GM04504 (cell line): ENCODE results near the gene C10orf53.
"Not testable (repeated sequence)": the region's sequence is repeated elsewhere in the genome, so short reads cannot be mapped to it uniquely, and the experiment has no call there.

Source experiments
- DNase-seq: peaks from one replicate; pipeline ENCODE4 v3.0.0-alpha.2; 2012; ENCODE audit warnings: low read depth

Gene C10orf53

DNA sequence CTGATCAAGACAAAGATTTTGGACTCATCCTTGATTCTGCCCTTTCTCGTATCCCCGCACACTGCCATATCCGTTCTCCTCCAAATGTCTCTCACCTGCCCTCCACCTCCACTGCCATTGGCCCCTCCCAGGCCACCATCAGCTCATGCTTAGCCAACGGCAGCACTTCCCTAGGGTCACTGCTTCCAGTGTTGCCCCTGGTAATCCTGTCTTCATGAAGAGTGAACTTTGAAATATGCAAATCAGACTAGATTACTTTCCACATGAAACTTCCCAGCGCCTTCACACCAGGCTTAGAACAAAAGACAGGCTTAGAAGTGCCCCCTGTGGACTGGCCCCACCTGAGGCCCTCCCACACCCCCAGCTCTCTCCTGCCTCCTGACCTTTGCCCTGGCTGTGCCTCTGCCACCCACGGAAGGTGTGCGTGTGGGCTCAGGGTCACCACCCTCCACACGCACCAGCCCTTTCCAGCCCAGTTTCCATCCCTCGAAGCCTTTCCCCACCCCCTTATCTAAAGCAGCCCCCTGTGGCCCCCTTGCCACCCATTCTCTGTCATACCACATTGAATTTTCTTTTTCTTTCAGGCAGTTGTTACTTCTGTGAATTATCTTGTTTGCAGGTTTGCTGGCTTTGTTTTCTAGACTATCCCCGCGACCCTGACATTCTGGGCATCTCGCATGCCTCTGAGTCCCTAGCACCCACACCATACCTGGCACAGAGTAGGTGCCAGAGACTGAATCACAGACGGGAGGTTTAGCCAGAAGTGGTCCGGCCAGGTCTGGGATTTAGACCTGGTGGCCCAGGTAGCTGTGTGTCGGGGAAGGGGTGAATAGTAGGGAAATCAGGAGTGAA lies 26.8 kb upstream of the C10orf53 start:
- DNase-seq: no peak

GRCh38 chr10:49653273-49653929 lies 26.1 kb upstream of the C10orf53 start:
- DNase-seq: no peak

GRCh38 chr10:49654036-49654693 lies 25.3 kb upstream of the C10orf53 start:
- no peak for DNase-seq

DNA sequence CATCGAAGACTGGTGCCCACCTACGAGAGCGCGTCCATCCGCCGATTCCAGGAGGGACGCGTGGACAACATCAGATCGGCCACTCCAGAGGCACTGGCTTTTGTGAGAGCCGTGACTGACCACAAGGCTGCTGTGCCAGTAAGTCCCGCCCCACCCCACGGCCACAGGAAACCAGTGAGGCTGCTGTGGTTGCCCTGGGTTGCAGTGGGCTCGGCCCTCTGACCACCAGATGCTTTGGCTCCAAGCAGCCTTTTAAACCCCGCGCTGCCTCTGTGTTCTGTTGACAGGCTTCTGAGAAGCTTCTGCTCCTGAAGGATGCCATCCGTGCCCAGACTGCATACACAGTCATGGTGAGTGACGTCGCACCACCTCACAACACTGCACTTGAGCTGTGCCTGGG lies 24.4 kb upstream of the C10orf53 start:
- DNase-seq: no peak

DNA sequence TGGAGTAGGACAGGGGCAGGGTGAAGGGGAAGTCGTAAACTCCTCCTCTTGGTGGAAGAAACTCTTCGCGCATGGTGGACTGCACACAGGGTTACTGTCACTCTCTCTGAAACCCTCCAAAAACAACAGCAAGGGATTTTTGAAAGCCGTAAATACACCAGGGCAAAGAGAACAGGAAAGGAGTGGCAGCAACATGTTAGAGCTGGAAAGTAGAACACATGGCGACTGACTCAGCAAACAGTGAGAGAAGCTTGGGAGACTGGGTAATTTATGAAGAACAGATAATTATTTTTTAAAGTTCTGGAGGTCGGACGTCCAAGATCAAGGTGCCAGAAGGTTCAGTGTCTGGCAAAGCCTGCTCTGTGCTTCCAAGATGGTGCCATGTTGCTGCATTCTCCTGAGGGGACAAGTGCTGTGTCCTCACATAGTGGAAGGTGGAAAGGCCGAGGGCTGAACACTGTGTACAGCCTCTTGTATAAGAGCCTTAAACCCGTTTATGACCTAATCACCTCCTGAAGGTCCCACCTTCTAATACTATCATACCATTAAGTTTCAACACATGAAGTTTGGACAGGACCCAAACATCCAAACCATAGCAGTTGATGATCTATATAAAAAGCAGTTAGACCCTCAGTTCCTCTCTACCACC lies 22.5 kb upstream of the C10orf53 start:
- DNase-seq: no peak

GRCh38 chr10:49657606-49658005 lies 21.8 kb upstream of the C10orf53 start:
- no peak for DNase-seq

DNA sequence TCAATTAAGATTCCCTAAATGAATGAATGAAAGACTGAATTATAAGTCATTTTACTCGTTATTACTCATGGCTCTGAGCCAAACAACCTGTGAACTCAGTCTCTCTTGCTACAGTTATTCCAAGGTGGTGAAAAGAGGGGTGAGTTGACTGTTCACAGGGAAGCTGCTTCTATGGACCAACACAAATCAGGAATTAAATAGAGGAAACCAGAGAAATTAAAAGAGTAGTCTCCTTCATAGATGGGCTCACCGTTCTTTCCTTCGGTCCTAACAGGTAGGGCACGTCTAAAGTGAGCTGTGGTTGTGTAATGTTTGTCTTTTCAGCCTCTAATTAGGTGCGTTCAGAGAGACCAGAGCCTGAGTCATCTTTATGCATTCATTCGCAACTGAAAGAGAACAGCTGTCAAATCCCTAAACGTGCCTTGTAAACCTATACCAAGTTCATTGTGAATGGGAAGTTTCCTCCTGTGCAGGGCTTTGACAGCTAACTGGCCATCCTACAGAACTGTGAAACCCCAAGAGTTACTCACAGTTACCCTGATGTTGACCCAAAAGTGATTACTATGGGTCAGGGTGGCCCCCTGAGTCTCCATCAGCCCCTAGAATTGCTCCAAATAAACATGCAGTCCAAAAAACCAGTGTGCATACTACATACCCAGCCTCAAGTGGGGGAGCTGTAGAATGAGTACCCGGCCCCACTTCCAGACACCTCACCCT lies 18.2 kb upstream of the C10orf53 start:
- DNase-seq: no peak

- no peak for DNase-seq
These were observed 17.2 kb upstream of the C10orf53 start for GRCh38 chr10:49662169-49662830.

DNA sequence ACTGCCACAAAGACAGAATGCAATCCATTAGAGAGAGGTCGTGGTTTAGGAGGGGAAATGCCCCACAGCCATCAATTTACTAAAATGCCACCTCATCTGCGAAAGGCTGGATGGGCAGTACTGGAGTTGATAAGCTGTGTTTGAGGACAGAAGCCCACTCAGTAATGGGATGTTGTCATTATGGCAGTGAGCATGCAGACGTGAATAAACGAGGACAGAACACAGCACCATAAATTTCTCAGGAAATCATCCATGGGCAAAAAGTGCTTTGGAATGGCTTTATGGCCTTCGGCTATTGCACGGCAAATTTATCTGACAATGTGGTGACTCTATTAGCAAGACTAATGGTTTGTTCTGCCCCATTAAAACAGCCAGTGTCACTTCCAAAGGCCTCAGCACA lies 15.9 kb upstream of the C10orf53 start:
- no peak for DNase-seq

DNA sequence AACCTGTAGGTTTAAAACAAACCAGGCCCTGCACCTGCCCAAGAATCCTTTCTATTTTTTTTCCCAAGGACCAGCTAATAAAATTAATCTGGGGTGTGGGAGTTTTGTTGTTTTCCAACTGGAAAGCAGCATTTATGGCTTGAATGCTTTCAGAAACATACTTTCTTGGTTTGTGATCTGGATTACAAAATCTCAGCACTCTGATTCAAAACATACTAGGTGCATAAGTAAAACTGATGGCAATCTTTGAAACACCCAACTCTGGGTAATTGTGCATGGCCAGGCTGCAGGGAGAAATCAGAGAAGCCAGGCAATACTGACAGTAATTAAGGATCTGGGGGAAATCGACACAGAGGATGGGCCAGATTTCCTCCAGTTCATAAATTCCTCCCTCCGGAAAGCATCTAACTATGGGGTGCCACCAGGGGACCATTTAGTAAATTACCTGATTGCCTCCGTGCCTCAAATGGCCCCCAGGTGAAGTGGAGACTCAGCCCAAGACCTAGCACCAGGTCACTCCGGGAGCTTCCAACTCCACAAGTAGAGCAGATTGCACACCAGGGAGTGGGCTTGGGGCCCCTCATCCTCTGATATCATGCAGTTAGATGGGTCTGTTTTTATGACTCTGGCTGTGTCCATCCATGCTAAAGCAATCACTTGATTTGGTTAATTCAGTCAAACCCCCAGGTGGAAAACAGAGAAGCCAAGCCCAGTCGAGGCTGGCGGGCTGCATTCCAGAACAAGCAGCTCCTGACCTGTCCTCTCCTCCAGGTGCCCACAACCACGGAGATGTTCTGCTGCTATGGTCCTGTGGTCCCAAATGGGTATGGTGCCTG lies 15.2 kb upstream of the C10orf53 start:
- DNase-seq: no peak

- DNase-seq: no peak
These were observed 14.6 kb upstream of the C10orf53 start for GRCh38 chr10:49664842-49665355.

DNA sequence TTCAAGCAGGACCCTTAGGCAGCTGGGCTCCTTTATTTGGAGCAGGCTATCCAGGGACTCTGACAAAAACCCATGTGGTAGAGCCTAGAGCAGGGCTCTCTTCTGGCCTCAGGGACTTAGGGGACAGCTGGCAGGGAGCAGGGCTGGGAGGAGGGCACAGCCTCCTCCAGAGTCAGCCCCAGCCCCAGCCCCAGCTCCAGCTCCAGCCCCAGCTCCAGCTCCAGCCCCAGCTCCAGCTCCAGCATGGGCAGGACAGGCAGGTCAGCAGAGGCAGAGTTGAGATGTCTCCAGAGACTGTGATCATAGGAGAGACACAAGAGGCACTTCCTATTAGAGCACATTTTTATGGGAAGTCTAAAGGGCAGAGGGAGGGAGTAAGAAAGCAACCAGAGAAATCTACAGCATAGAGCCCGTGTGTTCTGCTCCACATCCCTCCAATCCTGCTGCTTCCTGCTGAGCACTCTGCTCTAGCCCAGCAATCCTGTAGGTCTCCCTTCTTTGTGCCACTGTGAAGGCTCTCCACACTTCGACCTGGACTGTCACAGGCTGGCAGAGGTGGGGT lies 13.3 kb upstream of the C10orf53 start:
- DNase-seq: no peak

- no peak for DNase-seq
These were observed 12.8 kb upstream of the C10orf53 start for GRCh38 chr10:49666685-49667084.

- no peak for DNase-seq
These were observed 11.5 kb upstream of the C10orf53 start for GRCh38 chr10:49667991-49668390.

DNA sequence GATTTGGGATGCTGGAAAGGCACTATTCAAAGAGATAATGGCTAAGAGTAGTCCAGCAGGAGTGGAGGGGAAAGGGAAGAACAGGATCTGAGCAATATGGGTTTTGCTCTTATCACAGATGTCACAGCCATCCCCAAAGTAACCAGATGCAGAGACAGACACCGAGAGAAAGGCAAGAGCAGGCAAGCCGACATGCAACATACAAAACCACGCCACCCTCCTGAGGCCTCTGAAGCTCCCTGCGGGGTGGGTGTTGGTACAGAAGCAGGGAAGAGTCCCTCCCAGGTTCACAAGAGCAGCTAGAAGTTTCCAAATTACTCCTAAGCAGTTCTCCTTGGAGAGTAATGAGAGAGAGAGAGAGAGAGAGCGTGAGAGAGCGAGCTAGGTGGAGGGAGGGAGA lies 10.8 kb upstream of the C10orf53 start:
- DNase-seq: no peak

GRCh38 chr10:49678827-49679479 lies 498 bp upstream of the C10orf53 start:
- DNase-seq: no peak

DNA sequence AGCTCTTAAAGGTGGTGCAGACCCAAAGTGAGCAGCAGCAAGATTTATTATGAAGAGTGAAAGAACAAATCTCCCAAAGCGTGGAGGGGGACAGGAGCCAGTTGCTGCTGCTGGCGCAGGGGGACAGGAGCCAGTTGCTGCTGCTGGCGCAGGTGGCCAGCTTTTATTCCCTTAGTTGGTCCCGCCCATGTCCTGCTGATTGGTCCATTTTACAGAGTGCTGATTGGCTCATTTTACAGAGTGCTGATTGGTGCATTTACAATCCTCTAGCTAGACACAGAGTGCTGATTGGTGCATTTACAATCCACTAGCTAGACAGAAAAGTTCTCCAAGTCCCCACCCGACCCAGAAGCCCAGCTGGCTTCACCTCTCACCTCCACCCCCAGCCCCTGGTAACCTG lies 3.0 kb downstream of the C10orf53 start:
- not testable (repeated sequence) for DNase-seq

- DNase-seq: no peak
These were observed 3.4 kb downstream of the C10orf53 start for GRCh38 chr10:49682879-49683278.

GRCh38 chr10:49686651-49687050 lies 7.2 kb downstream of the C10orf53 start:
- no peak for DNase-seq
